ENCODE data around the gene IQSEC2.

IQSEC2 gene

DNA sequence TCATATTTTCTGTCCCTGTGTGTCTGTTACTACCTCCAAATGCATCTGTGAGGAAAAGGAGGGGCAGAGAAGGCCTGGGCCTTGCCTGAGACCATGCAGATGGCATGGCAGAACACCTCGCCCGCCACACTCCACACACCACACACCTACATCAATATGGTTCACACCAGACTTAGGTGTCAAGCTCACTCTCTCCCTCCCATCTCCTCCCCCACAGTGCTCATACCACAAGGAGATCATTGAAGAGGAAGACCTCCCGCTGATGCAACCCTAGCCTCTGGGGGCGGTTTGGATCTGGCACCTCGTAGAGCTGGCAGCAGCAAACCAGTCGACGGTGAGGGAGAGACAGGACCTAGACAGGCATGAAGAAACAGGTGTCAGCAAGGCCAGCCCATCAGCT lies 39.8 kb downstream of the IQSEC2 start:
- no peak for DNase-seq

- DNase-seq = peak; percentile 87 to 91
Observed at GRCh38 chrX:53239474-53239873, 41.9 kb downstream of the IQSEC2 start.

GRCh38 chrX:53237056-53237455 lies 44.3 kb downstream of the IQSEC2 start:
- no peak for DNase-seq

DNA sequence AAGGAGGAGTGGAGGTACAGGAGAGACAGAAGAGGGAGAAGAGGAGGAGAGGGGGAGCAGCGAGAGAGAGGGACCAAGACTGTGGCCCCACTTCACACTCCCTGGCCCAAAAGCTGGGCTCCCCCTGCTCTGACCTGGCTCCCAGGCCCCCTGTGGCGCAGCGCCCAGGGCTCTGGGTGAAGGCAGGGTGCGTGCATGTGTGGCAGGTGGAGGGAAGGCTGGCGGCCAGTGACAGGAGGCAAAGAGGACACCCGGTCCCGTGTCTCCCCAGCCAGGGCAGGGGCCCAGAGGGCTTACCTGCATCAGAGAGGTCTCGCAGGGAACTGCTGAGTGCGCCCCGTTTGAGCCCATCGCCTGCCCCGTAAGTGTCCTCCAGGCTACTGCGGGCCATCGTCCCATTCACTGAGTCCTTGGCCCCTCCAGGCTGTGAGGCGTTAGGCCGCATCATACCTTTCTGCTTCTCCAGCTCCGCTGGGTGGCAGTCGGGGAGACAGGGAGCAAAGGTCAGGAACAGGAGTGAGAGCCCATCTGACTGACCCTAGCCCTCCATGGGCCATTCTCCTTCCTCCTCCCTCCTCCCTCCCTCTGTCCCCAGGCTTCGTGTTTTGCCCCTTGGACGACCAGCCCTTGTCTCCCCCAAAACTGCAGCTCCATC lies 45.2 kb downstream of the IQSEC2 start:
- no peak for DNase-seq

GRCh38 chrX:53235566-53235965 lies 45.8 kb downstream of the IQSEC2 start:
- DNase-seq = no peak

GRCh38 chrX:53234484-53234883 lies 46.9 kb downstream of the IQSEC2 start:
- DNase-seq = no peak

GRCh38 chrX:53233536-53233935 lies 47.8 kb downstream of the IQSEC2 start:
- no peak for DNase-seq

DNA sequence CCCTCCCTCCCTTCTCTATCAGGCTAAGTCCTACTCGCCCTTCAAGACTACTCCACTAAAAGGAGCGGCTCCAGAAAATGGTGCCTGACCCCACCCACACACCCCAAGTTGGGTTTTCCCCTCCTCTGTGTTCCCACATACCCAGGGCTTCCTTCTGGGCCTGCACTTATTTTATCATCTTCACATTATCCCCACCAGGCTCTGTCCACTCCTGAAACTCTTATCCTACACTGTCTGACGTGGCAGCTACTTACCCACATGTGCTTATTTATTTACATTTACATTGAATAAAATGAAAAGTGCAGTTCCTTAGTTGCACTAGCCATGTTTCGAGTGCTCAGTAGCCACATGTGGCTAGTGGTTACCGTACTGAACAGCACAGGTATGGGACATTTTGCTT lies 51.3 kb downstream of the IQSEC2 start:
- DNase-seq = no peak

GRCh38 chrX:53227224-53227765 lies 54.1 kb downstream of the IQSEC2 start:
- DNase-seq = no peak

DNA sequence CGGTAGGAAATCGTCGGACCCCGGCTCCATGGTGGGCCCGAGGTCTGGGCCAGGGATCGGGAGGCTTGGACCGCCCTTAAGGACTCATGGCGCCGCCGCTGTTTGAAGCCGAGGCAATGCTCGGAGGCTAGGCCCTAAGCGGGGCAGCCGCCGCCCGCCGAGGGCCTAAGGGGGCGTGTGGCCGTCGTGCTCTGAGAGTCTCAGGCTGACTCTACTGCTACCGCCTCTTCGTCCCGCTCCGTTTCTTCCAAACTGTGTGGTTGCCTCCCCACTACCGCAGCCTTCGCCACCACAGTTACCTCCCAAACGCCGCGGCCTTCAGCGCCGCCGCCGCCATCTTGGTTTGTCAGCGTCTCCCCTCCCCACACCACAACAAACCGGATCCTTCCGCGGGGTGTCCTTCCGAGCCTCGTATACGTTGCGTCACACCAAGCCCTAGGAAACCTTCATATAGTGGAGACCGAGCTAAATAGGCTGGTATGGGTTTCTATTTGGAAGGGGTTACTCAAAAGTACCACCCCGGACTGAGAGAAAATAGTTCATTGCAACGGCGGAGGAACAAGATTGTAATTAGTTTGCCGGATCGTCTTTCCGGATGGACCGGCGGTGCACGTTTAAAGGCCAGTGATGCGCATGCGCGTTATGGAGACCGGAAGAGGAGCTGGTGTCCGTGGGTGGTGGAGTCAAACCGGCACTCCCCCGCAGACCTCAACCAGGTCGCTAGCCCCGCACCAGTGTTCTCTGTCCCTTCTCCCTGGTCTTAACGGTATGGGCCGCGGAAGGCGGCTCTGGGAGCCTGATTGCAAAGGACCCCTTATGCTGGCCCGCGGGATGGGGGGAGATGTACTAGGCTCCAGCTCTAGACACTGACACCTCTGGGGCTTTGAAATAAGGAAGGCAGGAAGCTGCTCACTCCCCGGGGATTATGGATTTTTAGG lies 56.3 kb downstream of the IQSEC2 start, which contains the start of gene KDM5C:
Gene KDM5C (minus strand): TSS at position 348 of the 938 bp plus-strand sequence. CDS start 318 bp downstream, at position 30.
- peak; percentile 94 to 95 for DNase-seq

DNA sequence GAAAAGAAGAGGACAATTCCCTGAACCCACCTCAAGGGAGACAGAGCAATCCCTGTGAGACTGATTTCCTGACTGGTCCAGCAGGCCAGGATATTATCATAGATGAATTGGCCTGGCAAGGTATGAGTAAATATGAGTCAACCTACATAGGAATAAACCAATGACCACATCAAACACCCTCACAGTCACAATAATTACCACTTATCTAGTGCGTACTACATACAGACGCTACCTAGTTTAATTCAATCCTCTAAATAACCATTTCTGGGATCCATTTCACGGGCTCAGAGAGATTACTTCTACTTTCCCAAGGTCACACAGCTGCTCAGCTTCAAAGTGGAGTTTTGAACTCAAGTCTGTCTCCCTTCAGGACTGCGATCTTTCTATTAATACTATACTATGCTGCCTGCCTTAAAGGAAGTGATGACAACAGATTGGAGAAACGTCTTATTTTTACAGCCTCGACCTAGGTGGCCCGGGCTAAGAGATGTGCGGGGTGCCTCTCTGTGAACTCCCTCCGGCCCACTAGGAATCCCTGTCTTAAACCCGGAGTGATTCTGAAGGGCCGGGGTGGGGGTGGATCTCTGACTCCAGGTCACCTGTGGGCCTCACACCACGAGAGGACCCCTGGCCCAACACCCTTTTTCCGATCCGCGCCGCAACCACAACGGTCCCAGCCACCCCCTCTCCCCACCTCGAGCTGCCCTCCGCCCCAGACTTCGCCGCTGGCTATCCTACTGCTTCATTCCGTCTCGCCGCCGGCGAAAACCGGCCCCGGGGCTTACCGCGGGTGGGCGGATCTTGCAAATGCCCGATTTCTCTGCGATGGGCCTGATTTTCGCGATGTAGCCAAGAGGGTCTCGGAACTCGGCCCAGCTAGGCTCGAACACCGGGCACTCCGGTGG lies 57.2 kb downstream of the IQSEC2 start:
- DNase-seq = peak; percentile 28 to 33

GRCh38 chrX:53223068-53223693 lies 58.2 kb downstream of the IQSEC2 start:
- DNase-seq = no peak

Data from activated T-cell treated with anti-CD3 and anti-CD28 coated beads, Interleukin-2, amount 50 U/mL, for 48 hours (primary cell).